Measurements from ENCODE around the gene CHAMP1.
A peak's percentile ranks its signal among the peaks of the same experiment; 100 is the strongest.
"Not testable (repeated sequence)": the region's sequence is repeated elsewhere in the genome, so short reads cannot be mapped to it uniquely, and the experiment has no call there.

CHAMP1 gene

DNA sequence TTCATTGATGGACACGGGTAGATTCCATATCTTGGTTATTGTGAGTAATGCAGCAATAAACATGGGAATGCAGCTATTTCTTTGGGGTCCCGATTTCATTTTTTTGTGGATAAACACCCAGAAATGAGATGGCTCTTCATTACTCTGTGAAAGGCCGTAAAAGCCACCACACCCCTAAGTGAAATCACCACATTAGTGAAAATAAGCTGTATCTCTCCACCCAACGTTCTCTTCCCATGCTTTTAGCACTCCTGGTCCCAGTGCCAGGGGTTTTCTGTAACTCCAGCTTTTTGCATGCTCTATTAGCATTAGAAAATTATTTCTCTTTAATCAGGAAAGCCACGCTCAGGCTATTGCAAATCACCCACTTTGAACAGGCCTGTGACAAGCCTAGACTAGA, 15.8 kb downstream of the CHAMP1 start:
- no peak overlapping the region for H3K4me3 ChIP-seq (ENCODE audit: low read depth, low read length)
- TF ChIP-seq, protein P1, sequence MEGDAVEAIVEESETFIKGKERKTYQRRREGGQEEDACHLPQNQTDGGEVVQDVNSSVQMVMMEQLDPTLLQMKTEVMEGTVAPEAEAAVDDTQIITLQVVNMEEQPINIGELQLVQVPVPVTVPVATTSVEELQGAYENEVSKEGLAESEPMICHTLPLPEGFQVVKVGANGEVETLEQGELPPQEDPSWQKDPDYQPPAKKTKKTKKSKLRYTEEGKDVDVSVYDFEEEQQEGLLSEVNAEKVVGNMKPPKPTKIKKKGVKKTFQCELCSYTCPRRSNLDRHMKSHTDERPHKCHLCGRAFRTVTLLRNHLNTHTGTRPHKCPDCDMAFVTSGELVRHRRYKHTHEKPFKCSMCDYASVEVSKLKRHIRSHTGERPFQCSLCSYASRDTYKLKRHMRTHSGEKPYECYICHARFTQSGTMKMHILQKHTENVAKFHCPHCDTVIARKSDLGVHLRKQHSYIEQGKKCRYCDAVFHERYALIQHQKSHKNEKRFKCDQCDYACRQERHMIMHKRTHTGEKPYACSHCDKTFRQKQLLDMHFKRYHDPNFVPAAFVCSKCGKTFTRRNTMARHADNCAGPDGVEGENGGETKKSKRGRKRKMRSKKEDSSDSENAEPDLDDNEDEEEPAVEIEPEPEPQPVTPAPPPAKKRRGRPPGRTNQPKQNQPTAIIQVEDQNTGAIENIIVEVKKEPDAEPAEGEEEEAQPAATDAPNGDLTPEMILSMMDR (IDR thresholded peaks at IDR 0.05; ENCODE audit: low read depth, low read length, missing control alignments) = no peak
- DNase-seq (ENCODE audit: low read depth) = no peak

DNA sequence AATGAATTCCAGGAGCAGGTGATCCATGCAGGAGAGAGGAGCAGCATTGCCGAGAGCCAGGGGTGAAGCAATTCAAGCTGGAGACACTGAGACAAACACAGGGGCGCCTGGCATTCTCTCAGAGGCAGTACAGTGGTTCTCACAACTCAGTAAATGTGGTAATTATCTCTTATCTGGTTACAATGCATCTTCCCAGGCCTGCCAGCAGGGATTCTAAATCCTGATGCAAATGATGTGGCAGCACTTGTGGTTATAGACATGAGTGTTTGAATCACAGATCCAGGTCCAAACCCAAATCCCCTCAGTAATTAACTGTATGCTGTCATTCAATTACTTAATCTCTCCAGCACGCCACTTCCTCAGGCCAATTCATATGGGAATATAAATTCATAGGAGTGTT, 19.6 kb downstream of the CHAMP1 start:
- H3K4me3 ChIP-seq (ENCODE audit: low read depth, low read length); DNase-seq (ENCODE audit: low read depth): not testable (repeated sequence)

DNA sequence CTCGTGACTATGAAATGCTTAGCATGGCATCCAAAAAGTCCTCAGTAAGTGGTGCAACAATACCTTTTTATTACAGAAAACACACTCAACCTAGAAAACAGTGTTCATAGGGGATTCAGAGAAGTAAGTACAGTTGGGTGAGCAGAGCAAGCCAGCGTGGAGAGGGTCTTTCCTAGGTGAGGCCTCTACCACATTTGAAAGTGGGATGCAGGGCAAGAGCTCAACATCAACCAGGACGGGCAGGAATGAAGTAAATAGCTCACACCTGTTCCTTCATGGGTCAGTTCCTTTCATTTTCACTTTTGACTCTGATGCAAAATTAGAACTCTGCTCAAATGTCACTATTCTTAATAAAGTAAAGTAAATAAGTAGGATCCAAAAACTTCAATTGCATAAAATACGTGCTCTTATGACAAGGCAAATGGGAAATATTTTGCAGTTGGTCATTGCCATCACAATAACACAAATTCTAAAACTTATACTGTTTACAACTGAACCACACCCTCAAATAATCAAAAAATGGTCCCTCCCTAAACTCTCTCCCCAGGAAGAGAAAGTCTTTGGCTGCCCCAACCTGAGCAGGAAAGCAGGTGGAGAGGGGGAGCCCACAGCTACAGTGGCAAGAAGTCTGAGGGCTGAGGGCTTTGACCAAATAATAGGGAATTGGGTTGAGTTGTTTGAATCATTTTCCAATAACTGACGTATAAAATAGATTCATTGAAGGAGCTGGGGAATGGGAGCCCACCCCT, 20.2 kb downstream of the CHAMP1 start:
- DNase-seq (ENCODE audit: low read depth) = no peak
- TF ChIP-seq, protein P1 (IDR thresholded peaks at IDR 0.05; ENCODE audit: low read depth, low read length, missing control alignments) = no peak
- peak overlapping the region; percentile 14; the same call in 1 of the 2 replicates for H3K4me3 ChIP-seq (ENCODE audit: low read depth, low read length)

DNA sequence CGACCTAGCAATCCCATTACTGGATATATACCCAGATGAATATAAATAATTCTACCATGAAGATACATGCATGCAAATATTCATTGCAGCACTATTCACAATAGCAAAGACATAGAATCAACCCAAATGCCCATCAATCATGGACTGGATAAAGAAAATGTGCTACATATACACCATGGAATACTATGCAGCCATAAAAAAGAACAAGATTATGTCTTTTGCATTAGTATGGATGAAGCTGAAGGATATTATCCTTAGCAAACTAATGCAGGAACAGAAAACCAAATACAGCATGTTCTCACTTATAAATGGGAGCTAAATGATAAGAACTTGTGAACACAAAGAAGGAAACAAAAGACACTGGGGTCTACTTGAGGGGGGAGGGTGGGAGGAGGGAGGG, 22.2 kb downstream of the CHAMP1 start:
- not testable (repeated sequence) for DNase-seq (ENCODE audit: low read depth); H3K4me3 ChIP-seq (ENCODE audit: low read depth, low read length)

DNA sequence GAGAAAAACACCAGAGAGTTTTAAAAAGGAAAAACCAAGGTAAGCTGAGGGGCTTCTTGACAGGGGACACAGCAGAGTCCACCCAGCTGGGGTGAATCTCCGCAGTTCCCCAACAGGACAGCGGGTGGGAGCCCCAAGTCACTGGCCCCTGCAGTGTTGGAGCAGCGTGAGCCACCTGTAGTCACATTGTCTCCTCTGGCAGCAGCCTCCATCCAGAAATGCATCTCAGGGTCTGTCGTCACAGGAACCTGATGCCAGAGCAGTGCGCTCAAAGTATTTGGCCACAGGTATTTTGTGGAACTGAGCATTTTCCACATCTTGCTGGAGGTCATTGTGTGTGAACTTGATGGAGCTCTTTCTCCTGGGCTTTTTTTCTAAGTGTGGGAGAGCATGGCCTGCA, 24.7 kb downstream of the CHAMP1 start:
- TF ChIP-seq, protein P1 (IDR thresholded peaks at IDR 0.05; ENCODE audit: low read depth, low read length, missing control alignments) = no peak
- DNase-seq (ENCODE audit: low read depth) = no peak
- H3K4me3 ChIP-seq (ENCODE audit: low read depth, low read length) = no peak overlapping the region

DNA sequence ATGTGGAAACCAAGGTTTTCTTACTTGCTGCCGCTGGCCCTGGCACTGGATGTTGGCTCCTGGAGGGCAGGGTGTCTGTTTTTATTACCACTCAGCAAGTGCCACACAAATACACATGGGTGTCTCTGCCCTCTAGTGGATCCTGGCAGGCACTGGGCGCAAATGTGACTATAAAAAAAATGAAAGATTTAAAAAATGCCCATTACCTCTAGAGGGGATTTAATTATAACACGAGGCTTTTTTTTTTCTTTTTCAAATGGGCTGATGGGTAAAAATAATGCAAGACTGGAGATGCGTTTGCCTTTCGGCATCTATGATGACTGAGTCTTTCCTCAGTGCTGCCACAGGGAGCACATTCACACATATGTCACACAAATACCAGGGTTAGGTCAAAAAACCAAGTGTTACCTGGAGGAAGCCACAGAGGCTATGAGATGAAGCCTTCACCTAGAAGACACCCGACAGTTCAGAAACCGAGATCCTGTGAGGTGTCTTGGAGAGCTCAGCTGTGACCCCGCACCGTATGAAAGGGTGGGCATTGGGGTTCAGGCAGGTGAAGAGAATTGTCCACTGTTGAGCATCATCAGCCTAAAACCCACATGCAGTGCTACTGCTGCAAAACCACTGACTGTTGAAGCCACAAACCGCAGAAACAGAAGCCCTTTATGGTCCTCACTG, 25.7 kb downstream of the CHAMP1 start:
- DNase-seq (ENCODE audit: low read depth) = no peak
- no peak overlapping the region for H3K4me3 ChIP-seq (ENCODE audit: low read depth, low read length)
- TF ChIP-seq, protein P1 (IDR thresholded peaks at IDR 0.05; ENCODE audit: low read depth, low read length, missing control alignments) = peak; percentile 72

DNA sequence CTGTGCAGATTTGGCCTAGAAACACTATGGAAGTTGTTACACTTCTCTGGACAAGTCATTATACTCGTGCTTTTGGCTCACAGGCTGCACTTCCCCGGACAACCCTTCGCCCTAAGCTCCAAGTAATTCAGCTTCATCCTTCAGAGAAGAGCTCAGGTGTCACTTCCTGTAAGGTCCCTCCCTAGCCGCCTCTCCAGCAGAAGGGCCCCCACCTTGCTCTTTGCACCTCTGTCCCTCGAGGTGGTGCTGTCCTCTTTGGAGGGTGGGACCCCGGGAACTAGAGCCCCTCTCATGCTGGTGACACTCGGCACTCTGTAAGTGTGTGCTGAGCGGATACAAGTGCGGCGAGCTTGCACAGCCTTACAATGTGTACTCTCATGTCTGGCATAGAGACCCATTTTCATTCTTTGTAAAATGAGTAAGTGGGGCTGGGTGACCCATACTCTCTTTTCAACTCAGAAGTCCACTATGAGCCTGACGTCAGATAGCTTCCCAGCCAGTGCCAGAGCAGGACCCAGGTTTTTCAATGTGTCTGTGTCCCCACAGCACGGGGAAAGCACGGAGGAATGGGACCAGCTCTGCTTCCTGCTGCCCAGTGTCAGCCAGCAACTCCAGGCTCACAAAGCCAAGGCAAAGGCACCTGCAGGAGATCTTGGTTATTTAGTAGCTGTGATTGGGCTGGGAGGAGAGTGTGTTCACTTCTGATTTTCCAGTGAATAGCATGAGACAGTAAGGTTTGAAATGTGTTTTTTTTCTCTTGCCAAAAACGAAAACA, 26.9 kb downstream of the CHAMP1 start:
- DNase-seq (ENCODE audit: low read depth) = no peak
- TF ChIP-seq, protein P1 (IDR thresholded peaks at IDR 0.05; ENCODE audit: low read depth, low read length, missing control alignments) = no peak
- H3K4me3 ChIP-seq (ENCODE audit: low read depth, low read length) = no peak overlapping the region

DNA sequence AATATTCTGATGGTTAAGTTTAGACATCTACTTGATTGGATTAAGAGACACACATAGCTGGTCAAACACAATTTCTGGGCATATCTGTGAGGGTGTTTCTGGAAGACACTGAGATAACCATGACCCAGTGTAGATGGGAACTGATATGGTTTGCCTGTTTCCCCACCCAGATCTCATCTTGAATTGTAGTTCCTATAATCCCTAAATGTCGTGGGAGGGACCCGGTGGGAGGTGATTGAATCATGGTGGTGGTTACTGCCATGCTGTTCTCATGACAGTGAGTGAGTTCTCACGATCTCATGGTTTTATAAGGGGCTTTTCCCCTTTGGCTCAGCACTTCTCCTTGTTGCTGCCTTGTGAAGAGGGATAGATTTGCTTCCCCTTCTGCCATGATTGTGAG, 33.0 kb downstream of the CHAMP1 start:
- not testable (repeated sequence) for DNase-seq (ENCODE audit: low read depth); H3K4me3 ChIP-seq (ENCODE audit: low read depth, low read length)
